DOHH2 (cell line): ENCODE measurements around the gene DOK7.

Experiments used
- EZH2phosphoT487 ChIP-seq: fragments of 200-600 bp; sonication (generic); IDR thresholded peaks from 2 replicates; pipeline ENCODE4 v1.6.1; 2017; ENCODE audit warnings: borderline replicate concordance, mild to moderate bottlenecking, antibody characterized with exemption, low read length, moderate library complexity, mixed read lengths
- TF ChIP-seq, protein P1 (sequence below): fragments of 200-600 bp; sonication (generic); IDR thresholded peaks from one replicate; pipeline ENCODE4 v1.5.1; 2014; ENCODE audit warnings: antibody characterized with exemption, mild to moderate bottlenecking, low read depth, low read length; ENCODE audit not compliant: poor library complexity, severe bottlenecking

DNA sequence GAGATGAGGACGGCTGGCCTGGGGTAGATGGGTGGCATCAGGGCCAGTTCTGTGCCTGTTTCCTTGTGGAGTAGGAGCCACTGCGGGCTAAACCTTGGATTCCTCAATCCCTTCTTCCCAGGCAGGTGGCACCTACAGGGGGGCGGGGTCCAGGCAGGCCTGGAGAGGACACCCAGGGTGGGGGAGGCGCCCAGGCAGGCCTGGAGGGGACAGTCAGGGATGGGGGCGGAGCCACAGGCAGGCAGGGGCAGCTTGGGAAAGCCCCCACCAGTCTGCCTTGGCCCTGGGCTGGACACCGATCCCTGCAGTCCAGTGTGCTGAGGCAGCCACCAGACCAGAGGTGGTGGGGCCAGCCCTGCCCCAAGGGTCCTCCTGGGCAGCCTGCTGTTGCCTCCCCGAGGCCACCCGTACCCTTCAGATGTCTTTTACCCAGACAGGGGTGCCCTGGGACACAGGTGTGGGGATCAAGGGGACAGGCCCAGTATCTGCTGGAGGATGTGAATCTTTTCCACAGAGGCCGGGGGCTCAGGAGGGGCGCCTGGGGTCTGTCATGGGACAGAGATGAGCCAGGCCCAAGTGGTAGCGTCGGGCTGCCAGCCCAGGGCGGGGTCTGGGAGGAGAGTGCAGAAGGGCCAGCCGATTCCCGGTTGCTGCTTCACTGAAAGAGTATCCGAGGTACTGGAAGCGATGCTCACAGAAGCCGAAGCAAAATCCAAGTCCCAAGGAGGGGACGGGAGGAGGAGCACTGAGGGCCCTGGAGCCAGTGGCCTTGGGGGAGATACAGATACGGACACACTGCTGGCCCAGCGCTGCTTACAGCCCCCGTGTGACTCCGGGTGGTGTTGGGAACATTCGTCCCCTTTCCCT lies 34.6 kb downstream of the DOK7 start:
- TF ChIP-seq, protein P1, sequence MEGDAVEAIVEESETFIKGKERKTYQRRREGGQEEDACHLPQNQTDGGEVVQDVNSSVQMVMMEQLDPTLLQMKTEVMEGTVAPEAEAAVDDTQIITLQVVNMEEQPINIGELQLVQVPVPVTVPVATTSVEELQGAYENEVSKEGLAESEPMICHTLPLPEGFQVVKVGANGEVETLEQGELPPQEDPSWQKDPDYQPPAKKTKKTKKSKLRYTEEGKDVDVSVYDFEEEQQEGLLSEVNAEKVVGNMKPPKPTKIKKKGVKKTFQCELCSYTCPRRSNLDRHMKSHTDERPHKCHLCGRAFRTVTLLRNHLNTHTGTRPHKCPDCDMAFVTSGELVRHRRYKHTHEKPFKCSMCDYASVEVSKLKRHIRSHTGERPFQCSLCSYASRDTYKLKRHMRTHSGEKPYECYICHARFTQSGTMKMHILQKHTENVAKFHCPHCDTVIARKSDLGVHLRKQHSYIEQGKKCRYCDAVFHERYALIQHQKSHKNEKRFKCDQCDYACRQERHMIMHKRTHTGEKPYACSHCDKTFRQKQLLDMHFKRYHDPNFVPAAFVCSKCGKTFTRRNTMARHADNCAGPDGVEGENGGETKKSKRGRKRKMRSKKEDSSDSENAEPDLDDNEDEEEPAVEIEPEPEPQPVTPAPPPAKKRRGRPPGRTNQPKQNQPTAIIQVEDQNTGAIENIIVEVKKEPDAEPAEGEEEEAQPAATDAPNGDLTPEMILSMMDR, result no peak
- TF ChIP-seq EZH2phosphoT487, result no peak
